Muscle layer of colon (tissue), 2 donors: ENCODE measurements around the gene SYT9.
A peak's percentile ranks its signal among the peaks of the same experiment; 100 is the strongest.

ENCODE experiments used
- H3K27ac ChIP-seq: one replicate; pipeline ENCODE4 v1.7.0; 2013; ENCODE audit warnings: low read depth, mild to moderate bottlenecking, low read length, moderate library complexity
- H3K27me3 ChIP-seq, 2 donors: one replicate each; pipeline ENCODE4 v1.7.0; 2013; ENCODE audit warnings: low read length in 2 of 2, mild to moderate bottlenecking in 2 of 2; ENCODE audit not compliant: insufficient read depth in 2 of 2, control insufficient read depth in 1 of 2
- H3K36me3 ChIP-seq: one replicate; pipeline ENCODE4 v1.7.0; 2013; ENCODE audit warnings: mild to moderate bottlenecking, low read length; ENCODE audit not compliant: insufficient read depth
- H3K4me1 ChIP-seq: one replicate; pipeline ENCODE4 v1.7.0; 2013; ENCODE audit warnings: mild to moderate bottlenecking, low read length; ENCODE audit not compliant: insufficient read depth
- H3K4me3 ChIP-seq, 2 donors: one replicate each; pipeline ENCODE4 v1.7.0; 2013; ENCODE audit warnings: low read length in 2 of 2, low read depth in 1 of 2, mild to moderate bottlenecking in 1 of 2, moderate library complexity in 1 of 2
- H3K9ac ChIP-seq: one replicate; pipeline ENCODE4 v1.7.0; 2013; ENCODE audit warnings: low read length
- H3K9me3 ChIP-seq: one replicate; pipeline ENCODE4 v1.7.0; 2013; ENCODE audit warnings: mild to moderate bottlenecking, low read length
- donor health status: abdominal sarcoma.
- donor health status: Adenocarcinoma of cecum.

Gene SYT9

GRCh38 chr11:7484645-7485044 is 232.9 kb downstream of the SYT9 start:
- Histone ChIP-seq H3K9ac (no peak overlapping the region), H3K27ac (no peak overlapping the region), H3K9me3 (no peaks in the 10 kb centered on the region), H3K36me3 (no peaks in the 10 kb centered on the region), H3K27me3 (no peaks in the 10 kb centered on the region), H3K4me1 (no peaks in the 10 kb centered on the region), H3K4me3 (peak overlapping the region in 1 of 2 donors; percentile 44)

GRCh38 chr11:7485186-7486097 is 233.7 kb downstream of the SYT9 start, which contains the start of gene OLFML1:
OLFML1 (plus strand) TSS chr11:7485506; CDS start chr11:7485876, 370 bp downstream.
- Histone ChIP-seq H3K9ac (no peak within 1 kb of the TSS), H3K27ac (no peak within 1 kb of the TSS), H3K4me3 (peak within 1 kb of the TSS in 1 of 2 donors; percentile 44), H3K36me3 (no peaks in the 10 kb centered on the region), H3K9me3 (no peaks in the 10 kb centered on the region), H3K4me1 (no peaks in the 10 kb centered on the region), H3K27me3 (no peaks in the 10 kb centered on the region)

GRCh38 chr11:7486098-7486780 is 234.5 kb downstream of the SYT9 start:
- Histone ChIP-seq H3K4me3 (peak overlapping the region in 1 of 2 donors; percentile 44), H3K27ac (no peak overlapping the region), H3K27me3 (no peaks in the 10 kb centered on the region), H3K9me3 (no peaks in the 10 kb centered on the region), H3K36me3 (no peaks in the 10 kb centered on the region), H3K4me1 (no peaks in the 10 kb centered on the region), H3K9ac (no peak overlapping the region)

GRCh38 chr11:7486781-7487140 is 235.1 kb downstream of the SYT9 start:
- H3K4me3 ChIP-seq: peak overlapping the region in 1 of 2 donors; percentile 48
- H3K9me3 ChIP-seq: no peaks in the 10 kb centered on the region
- no peaks in the 10 kb centered on the region for H3K27me3 ChIP-seq
- no peak overlapping the region for H3K9ac ChIP-seq
- no peaks in the 10 kb centered on the region for H3K4me1 ChIP-seq
- H3K27ac ChIP-seq: no peak overlapping the region
- no peaks in the 10 kb centered on the region for H3K36me3 ChIP-seq

GRCh38 chr11:7487360-7487759 is 235.7 kb downstream of the SYT9 start:
- Histone ChIP-seq H3K36me3 (no peaks in the 10 kb centered on the region), H3K27me3 (no peaks in the 10 kb centered on the region), H3K9ac (no peak overlapping the region), H3K27ac (no peak overlapping the region), H3K4me1 (no peaks in the 10 kb centered on the region), H3K4me3 (peak overlapping the region in 1 of 2 donors; percentile 48), H3K9me3 (no peaks in the 10 kb centered on the region)

GRCh38 chr11:7488681-7489080 is 237.0 kb downstream of the SYT9 start:
- Histone ChIP-seq H3K4me3 (no peak overlapping the region), H3K36me3 (no peaks in the 10 kb centered on the region), H3K4me1 (no peaks in the 10 kb centered on the region), H3K9me3 (no peaks in the 10 kb centered on the region), H3K27ac (no peak overlapping the region), H3K27me3 (no peaks in the 10 kb centered on the region), H3K9ac (no peak overlapping the region)

GRCh38 chr11:7489376-7489775 is 237.7 kb downstream of the SYT9 start:
- Histone ChIP-seq H3K9me3 (no peaks in the 10 kb centered on the region), H3K27ac (no peak overlapping the region)

GRCh38 chr11:7490054-7490453 is 238.3 kb downstream of the SYT9 start:
- no peaks in the 10 kb centered on the region for H3K4me1 ChIP-seq
- no peak overlapping the region for H3K9ac ChIP-seq
- H3K27me3 ChIP-seq: no peaks in the 10 kb centered on the region
- H3K4me3 ChIP-seq: no peak overlapping the region
- no peak overlapping the region for H3K27ac ChIP-seq
- H3K9me3 ChIP-seq: no peaks in the 10 kb centered on the region
- H3K36me3 ChIP-seq: no peaks in the 10 kb centered on the region

More at GRCh38 chr11:7489376-7489775, 237.7 kb downstream of the SYT9 start:
- no peaks in the 10 kb centered on the region for H3K27me3 ChIP-seq
- H3K36me3 ChIP-seq: no peaks in the 10 kb centered on the region
- no peak overlapping the region for H3K9ac ChIP-seq
- H3K4me3 ChIP-seq: no peak overlapping the region
- H3K4me1 ChIP-seq: no peaks in the 10 kb centered on the region

- H3K27me3 ChIP-seq: no peaks in the 10 kb centered on the region
- no peaks in the 10 kb centered on the region for H3K36me3 ChIP-seq
- no peaks in the 10 kb centered on the region for H3K4me1 ChIP-seq
- no peaks in the 10 kb centered on the region for H3K9me3 ChIP-seq
- H3K4me3 ChIP-seq: no peak overlapping the region
- no peak overlapping the region for H3K27ac ChIP-seq
- no peak overlapping the region for H3K9ac ChIP-seq
Measured at GRCh38 chr11:7490535-7490934, 238.8 kb downstream of the SYT9 start.

- no peaks in the 10 kb centered on the region for H3K27me3 ChIP-seq
- no peak overlapping the region for H3K9ac ChIP-seq
- no peaks in the 10 kb centered on the region for H3K36me3 ChIP-seq
- H3K4me1 ChIP-seq: no peaks in the 10 kb centered on the region
- no peaks in the 10 kb centered on the region for H3K9me3 ChIP-seq
- no peak overlapping the region for H3K4me3 ChIP-seq
- H3K27ac ChIP-seq: no peak overlapping the region
Measured at GRCh38 chr11:7492253-7492652, 240.5 kb downstream of the SYT9 start.

- H3K9me3 ChIP-seq: no peaks in the 10 kb centered on the region
Measured at GRCh38 chr11:7493670-7494069, 242.0 kb downstream of the SYT9 start.

More at GRCh38 chr11:7493670-7494069, 242.0 kb downstream of the SYT9 start:
- H3K27me3 ChIP-seq: no peaks in the 10 kb centered on the region
- H3K36me3 ChIP-seq: no peaks in the 10 kb centered on the region
- no peak overlapping the region for H3K9ac ChIP-seq
- H3K4me1 ChIP-seq: no peaks in the 10 kb centered on the region
- no peak overlapping the region for H3K27ac ChIP-seq
- H3K4me3 ChIP-seq: no peak overlapping the region
